Psoas muscle (tissue), 8 donors: ENCODE results near the gene TRNAU1AP. TPM values are rescaled to one million over a fixed set of nuclear protein-coding genes. Genes with fewer than 3 reads are reported as not detected.
"Not testable (repeated sequence)": the region's sequence is repeated elsewhere in the genome, so short reads cannot be mapped to it uniquely, and the experiment has no call there.

ENCODE experiments used
- ATAC-seq, 4 donors: fragments of 200-7000 bp; cut with Tn5 transposase; one replicate each; pipeline ENCODE4 v1.9.1; 2020; ENCODE audit warnings: moderate library complexity in 3 of 4, mild to moderate bottlenecking in 2 of 4
- DNase-seq, 2 donors: peaks; one replicate each; pipeline ENCODE4 v3.0.0-alpha.2; 2020
- H3K27ac ChIP-seq: fragments of 200-600 bp; one replicate; pipeline ENCODE4 v1.8.0; 2022
- H3K27me3 ChIP-seq, 3 donors: fragments of 200-600 bp in 1 of 3; one replicate each; pipeline versions ENCODE4 v1.6.1 to v1.8.0; 2013 to 2022; ENCODE audit warnings: low read length in 2 of 3, mild to moderate bottlenecking in 2 of 3, moderate library complexity in 1 of 3; ENCODE audit not compliant: insufficient read depth in 3 of 3
- H3K36me3 ChIP-seq, 2 donors: fragments of 200-600 bp in 1 of 2; one replicate each; pipeline versions ENCODE4 v1.6.1 to v1.8.0; 2013 to 2022; ENCODE audit warnings: low read depth in 1 of 2, mild to moderate bottlenecking in 1 of 2, moderate library complexity in 1 of 2; ENCODE audit not compliant: insufficient read depth in 1 of 2
- H3K4me1 ChIP-seq: fragments of 200-600 bp; one replicate; pipeline ENCODE4 v1.8.0; 2022
- H3K4me3 ChIP-seq: fragments of 200-600 bp; one replicate; pipeline ENCODE4 v1.8.0; 2022; ENCODE audit warnings: mild to moderate bottlenecking
- H3K9me3 ChIP-seq: fragments of 200-600 bp; one replicate; pipeline ENCODE4 v1.8.0; 2022
- CTCF ChIP-seq: fragments of 200-600 bp; IDR thresholded peaks from one replicate; pipeline ENCODE4 v1.8.0; 2022; ENCODE audit warnings: antibody characterized with exemption
- WGBS, 3 donors: extraction: QIAGEN DNeasy Blood & Tissue Kit; methylation state at CpG; one replicate each; pipeline versions ENCODE4 v1.1.6 to v1.1.7; 2013; 5-methylcytosine and 5-hydroxymethylcytosine counted together
- intact Hi-C, 2 donors: fragments of 100-400 bp; cut with DNase I; formaldehyde crosslinking; loops; one replicate each; pipeline versions ENCODE4 v1.11.0 to v1.14.2; 2022
- polyA plus RNA-seq, 3 donors: library from polyadenylated mRNA; stranded (reverse); fragments of 200-250 nt; gene quantifications; one replicate each; pipeline ENCODE4 v1.2.3, GENCODE V29; 2013
- total RNA-seq, 4 donors: library from RNA; stranded (reverse); fragmentation: NEBNext Ultra II Directional in 2 of 4; extraction: Animal tissue kit (Norgen Biotek cat#: 25700) in 2 of 4; gene quantifications; one replicate each; pipeline versions ENCODE4 v1.2.1 to v1.2.4, GENCODE V29; 2021 to 2023
- donor health status: healthy with polysubstance abuse.
- donor health status: DM: no; HTN: no; CAD: no; lungs with moderate emphysema.
- donor health status: Bipolar disorder and iron deficiency.
- donor health status: healthy.
- donor health status: DM: yes; HTN: yes; CAD: no.
- donor health status: DM: no; HTN: no; CAD: no.
- donor health status: DM: no; HTN: no; CAD: no.
- donor health status: DM: yes; HTN: yes; CAD: no.

Gene TRNAU1AP
- total and polyA plus RNA-seq, 7 donors: 7.3 to 17.5 (median 10.8) TPM

GRCh38 chr1:28521502-28522164 lies 31.3 kb upstream of the TRNAU1AP start:
- DNase-seq: no peak
- H3K9me3 ChIP-seq: no peaks in the 10 kb centered on the region
- no peak for TF ChIP-seq CTCF
- H3K27me3 ChIP-seq: no peaks in the 10 kb centered on the region
- no peaks in the 10 kb centered on the region for H3K36me3 ChIP-seq
- no peak overlapping the region for H3K27ac ChIP-seq
- WGBS, 3 donors: 85 to 91% (median 90%) methylated on average over 6 of the region's 6 CpGs
- ATAC-seq: no peak
- H3K4me1 ChIP-seq: peaks cover 14% of the 10 kb centered on the region
- H3K4me3 ChIP-seq: no peak overlapping the region
- intact Hi-C loops: no loop called here

- H3K4me3 ChIP-seq, intact Hi-C loops, H3K27ac ChIP-seq, ATAC-seq, DNase-seq, H3K27me3 ChIP-seq, H3K9me3 ChIP-seq, H3K36me3 ChIP-seq: not testable (repeated sequence)
- 94 to 98% (median 94%) methylated on average over 9 of the region's 9 CpGs for WGBS, 3 donors
- H3K4me1 ChIP-seq: peaks cover 12% of the 10 kb centered on the region
Observed at GRCh38 chr1:28522537-28522936, 30.3 kb upstream of the TRNAU1AP start.

GRCh38 chr1:28525002-28525642 lies 27.8 kb upstream of the TRNAU1AP start:
- intact Hi-C loops, H3K9me3 ChIP-seq, H3K4me1 ChIP-seq, H3K27ac ChIP-seq, DNase-seq, H3K27me3 ChIP-seq, ATAC-seq, H3K36me3 ChIP-seq, H3K4me3 ChIP-seq: not testable (repeated sequence)
- WGBS, 3 donors: 87 to 90% (median 88%) methylated on average over 10 of the region's 10 CpGs

GRCh38 chr1:28526886-28527285 lies 26.0 kb upstream of the TRNAU1AP start:
- Histone ChIP-seq H3K27me3 (no peaks in the 10 kb centered on the region), H3K27ac (no peak overlapping the region), H3K36me3 (peaks cover 0 to 15% of the 10 kb centered on the region in 2 donors), H3K4me1 (no peaks in the 10 kb centered on the region), H3K4me3 (no peak overlapping the region), H3K9me3 (no peaks in the 10 kb centered on the region)
- intact Hi-C loops: no loop called here
- WGBS, 3 donors: 91 to 94% (median 93%) methylated on average over 9 of the region's 9 CpGs
- no peak for TF ChIP-seq CTCF
- no peak for ATAC-seq
- DNase-seq: no peak

- 95 to 98% (median 96%) methylated on average over 30 to 31 of the region's 31 CpGs for WGBS, 3 donors
- H3K4me1 ChIP-seq: no peaks in the 10 kb centered on the region
- intact Hi-C loops: no loop called here
Observed at GRCh38 chr1:28530456-28530855, 22.4 kb upstream of the TRNAU1AP start.

More at GRCh38 chr1:28530456-28530855, 22.4 kb upstream of the TRNAU1AP start:
- no peak for TF ChIP-seq CTCF
- Histone ChIP-seq H3K36me3 (peaks cover 3 to 43% of the 10 kb centered on the region in 2 donors), H3K4me3 (no peak overlapping the region), H3K9me3 (no peaks in the 10 kb centered on the region), H3K27ac (no peak overlapping the region), H3K27me3 (no peaks in the 10 kb centered on the region)
- ATAC-seq: no peak
- DNase-seq: no peak
